NB4 (cell line): Measurements from ENCODE around the gene PDE3A.

Experiments
- CTCF ChIP-seq: IDR thresholded peaks from one replicate; pipeline ENCODE4 v1.5.1; 2012; ENCODE audit warnings: low read depth, low read length
- MAX ChIP-seq: IDR thresholded peaks from 2 replicates; pipeline ENCODE4 v1.6.1; 2011; ENCODE audit warnings: low read depth, low read length
- MYC ChIP-seq: IDR thresholded peaks from 2 replicates; pipeline ENCODE4 v1.6.1; 2011; ENCODE audit warnings: low read depth, low read length
- POLR2A ChIP-seq: IDR thresholded peaks from 2 replicates; pipeline ENCODE4 v1.6.1; 2011; ENCODE audit warnings: mild to moderate bottlenecking; ENCODE audit not compliant: insufficient read length; ENCODE audit errors: extremely low read depth

DNA sequence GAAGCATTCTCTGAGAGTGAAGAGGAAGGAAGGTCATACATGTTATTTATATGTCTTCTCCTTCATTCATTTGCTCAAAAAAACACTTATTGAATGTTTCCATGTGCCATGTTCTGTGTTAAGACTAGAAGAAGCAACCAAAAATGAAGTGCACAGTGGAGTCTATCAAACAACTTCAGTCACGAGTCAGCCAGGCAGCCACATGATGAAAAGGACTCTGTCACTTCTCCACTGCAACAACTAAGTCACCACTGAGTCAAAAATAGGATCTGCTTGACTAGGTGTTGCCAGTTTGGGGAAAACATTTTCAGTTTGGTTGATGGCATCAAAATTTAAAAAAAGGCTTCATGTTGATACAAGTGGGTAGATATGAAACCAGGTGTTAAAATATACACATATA lies 142.5 kb downstream of the PDE3A start:
- no peak for TF ChIP-seq CTCF
- TF ChIP-seq POLR2A: no peak
- no peak for TF ChIP-seq MAX
- no peak for TF ChIP-seq MYC
